ENCODE measurements around the gene WDR93. TPM values are rescaled to one million over a fixed set of nuclear protein-coding genes. Genes with fewer than 3 reads are reported as not detected.

WDR93 gene
- total and polyA plus RNA-seq, 8 donors: 0.20 to 2.1 (median 1.4) TPM

DNA sequence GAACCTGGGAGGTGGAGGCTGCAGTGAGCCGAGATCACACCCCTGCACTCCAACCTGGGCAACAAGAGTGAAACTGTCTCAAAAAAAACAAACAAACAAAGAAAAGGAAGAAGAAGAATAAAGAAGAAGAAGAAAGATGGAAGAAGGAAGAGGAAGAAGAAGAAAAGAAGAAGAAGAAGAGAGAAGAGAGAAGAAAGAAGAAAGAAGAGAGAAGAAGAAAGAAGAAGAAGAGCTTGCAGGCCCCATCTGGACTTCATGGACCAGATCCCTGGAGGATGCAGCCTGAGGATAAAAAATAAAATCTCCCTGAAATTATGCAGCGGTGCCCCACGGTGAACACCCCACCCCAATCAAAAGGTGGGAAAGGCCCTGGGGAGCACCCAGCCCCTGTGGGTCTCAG is 69.2 kb downstream of the WDR93 start:
- Histone ChIP-seq H3K9me3 (no peaks in the 10 kb centered on the region), H3K27me3 (no peaks in the 10 kb centered on the region), H3K27ac (no peak overlapping the region), H3K4me1 (peaks cover 5 to 19% of the 10 kb centered on the region in 2 donors), H3K4me3 (no peak overlapping the region), H3K36me3 (no peaks in the 10 kb centered on the region)
- TF ChIP-seq, protein P1, sequence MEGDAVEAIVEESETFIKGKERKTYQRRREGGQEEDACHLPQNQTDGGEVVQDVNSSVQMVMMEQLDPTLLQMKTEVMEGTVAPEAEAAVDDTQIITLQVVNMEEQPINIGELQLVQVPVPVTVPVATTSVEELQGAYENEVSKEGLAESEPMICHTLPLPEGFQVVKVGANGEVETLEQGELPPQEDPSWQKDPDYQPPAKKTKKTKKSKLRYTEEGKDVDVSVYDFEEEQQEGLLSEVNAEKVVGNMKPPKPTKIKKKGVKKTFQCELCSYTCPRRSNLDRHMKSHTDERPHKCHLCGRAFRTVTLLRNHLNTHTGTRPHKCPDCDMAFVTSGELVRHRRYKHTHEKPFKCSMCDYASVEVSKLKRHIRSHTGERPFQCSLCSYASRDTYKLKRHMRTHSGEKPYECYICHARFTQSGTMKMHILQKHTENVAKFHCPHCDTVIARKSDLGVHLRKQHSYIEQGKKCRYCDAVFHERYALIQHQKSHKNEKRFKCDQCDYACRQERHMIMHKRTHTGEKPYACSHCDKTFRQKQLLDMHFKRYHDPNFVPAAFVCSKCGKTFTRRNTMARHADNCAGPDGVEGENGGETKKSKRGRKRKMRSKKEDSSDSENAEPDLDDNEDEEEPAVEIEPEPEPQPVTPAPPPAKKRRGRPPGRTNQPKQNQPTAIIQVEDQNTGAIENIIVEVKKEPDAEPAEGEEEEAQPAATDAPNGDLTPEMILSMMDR (IDR thresholded peaks at IDR 0.05): no peak
- ATAC-seq (no peak), DNase-seq (no peak)
- intact Hi-C loops (cut with DNase I): loop anchor here in 1 of 2 donors (5.0 kb wide), 1 partner anchor 117 kb away; no protein-coding TSS in a partner anchor

DNA sequence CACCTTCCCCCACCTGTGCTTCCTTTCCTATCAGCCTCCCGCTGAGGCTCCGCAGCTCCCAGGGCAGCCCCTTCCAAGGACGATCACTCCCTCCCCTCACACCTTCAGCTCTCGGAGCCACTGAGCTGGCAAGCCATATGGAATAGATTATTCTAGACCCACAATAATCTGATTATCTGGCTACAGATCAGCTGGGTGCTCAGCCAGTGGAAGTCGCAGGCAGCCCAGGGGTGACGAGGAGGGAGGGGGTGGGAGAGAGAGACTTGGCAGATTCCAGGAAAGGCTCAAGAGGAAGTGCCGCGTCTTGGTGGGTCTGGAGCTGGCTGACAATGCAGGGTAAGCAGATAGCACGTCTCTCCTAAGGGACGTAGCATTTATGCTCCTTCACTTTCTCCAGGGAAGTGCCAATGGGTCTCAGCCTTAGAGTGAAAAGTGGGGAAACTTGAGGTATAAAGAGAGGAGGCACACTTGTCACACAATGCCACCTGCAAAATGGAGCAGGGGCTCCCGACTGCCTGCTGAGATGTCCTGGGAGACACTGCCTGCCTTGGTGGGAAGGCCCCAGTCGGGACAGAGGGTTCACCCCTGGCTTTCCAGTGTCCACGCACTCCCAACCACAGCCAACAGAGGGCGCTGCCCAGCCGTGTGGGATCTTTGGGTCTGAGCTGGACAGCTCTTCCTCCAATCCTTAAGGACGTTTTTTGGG is 69.8 kb downstream of the WDR93 start:
- intact Hi-C loops (cut with DNase I): loop anchor here in 1 of 2 donors (5.0 kb wide), 1 partner anchor 117 kb away; no protein-coding TSS in a partner anchor

DNA sequence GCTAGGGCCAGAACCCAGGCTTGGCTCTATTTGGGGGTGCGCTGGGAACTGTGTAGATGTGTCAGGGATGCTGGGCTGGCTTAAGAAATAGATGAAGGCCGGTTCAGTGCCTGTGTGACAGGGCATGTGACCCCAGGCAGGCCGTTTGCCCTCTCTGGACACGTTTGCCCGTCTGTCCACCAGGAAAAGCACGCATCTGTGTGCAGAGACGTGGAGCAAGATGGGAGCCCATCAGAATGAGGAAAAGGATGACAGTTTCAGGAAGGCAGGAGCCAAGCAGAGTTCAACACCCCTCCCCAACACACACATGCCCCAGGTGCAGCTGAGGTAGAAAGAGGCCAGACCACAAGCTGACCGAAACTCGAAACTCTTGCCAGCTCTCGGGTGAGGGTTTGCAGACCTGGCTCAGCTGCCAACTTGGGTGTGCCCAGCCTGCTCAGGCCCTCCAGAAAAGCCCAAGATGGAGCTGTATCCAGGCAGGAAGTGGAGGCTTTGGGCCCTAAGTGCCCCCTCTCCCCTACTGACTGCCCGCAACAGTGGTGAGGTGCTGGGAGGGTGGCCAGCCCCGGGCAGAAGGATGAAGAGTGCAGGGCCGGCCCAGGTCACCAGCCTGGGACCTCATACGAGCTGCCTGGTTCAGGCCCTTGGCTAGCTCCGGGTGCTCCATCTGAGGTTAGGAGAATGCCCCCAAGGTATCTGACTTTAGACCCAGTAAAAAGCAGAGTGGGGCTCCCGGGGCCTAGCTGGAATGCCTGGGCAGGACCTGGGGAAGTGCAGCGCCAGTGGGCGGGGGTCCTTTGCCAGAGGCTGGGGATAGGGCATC is 70.6 kb downstream of the WDR93 start:
- TF ChIP-seq, protein P1 (IDR thresholded peaks at IDR 0.05): no peak
- Histone ChIP-seq H3K36me3 (no peaks in the 10 kb centered on the region), H3K27me3 (no peaks in the 10 kb centered on the region), H3K27ac (peak overlapping the region; percentile 21 to 23), H3K9me3 (no peaks in the 10 kb centered on the region), H3K4me1 (peaks cover 5 to 19% of the 10 kb centered on the region in 2 donors), H3K4me3 (no peak overlapping the region)
- ATAC-seq (peak; percentile 79), DNase-seq (peak in 1 of 4 donors; percentile 74)
- intact Hi-C loops (cut with DNase I): loop anchor here in 1 of 2 donors (5.0 kb wide), 1 partner anchor 116 kb away; no protein-coding TSS in a partner anchor

More for the DNA sequence above, 69.8 kb downstream of the WDR93 start:
- Histone ChIP-seq H3K27me3 (no peaks in the 10 kb centered on the region), H3K4me1 (peaks cover 5 to 19% of the 10 kb centered on the region in 2 donors), H3K4me3 (no peak overlapping the region), H3K27ac (no peak overlapping the region), H3K36me3 (no peaks in the 10 kb centered on the region), H3K9me3 (no peaks in the 10 kb centered on the region)
- peak in 3 of 4 donors; percentile 71 to 97 (median 80) for DNase-seq
- ATAC-seq: peak; percentile 96
- TF ChIP-seq, protein P1 (IDR thresholded peaks at IDR 0.05): peak; percentile 94 to 95

DNA sequence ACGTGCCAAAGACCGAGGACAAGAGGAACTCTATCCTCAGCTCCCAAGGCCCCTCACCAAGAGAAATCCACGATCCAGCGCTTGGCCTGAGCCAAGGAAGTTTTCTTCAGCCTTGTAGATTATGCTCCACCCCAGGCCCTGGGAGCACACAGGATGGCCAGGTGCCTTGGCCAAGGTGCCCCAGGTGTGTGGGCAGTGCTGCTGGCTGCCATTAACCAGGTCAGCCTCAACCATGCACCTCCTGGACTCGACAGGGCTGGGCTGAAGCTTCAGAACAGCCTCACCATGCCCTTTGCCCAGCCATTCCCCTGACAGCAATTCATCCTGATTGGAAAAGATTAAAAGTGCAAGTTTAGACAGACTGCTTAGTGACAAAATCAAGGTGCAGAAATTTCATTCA is 71.3 kb downstream of the WDR93 start:
- Histone ChIP-seq H3K27me3 (no peaks in the 10 kb centered on the region), H3K4me1 (peaks cover 5 to 19% of the 10 kb centered on the region in 2 donors), H3K9me3 (no peaks in the 10 kb centered on the region), H3K4me3 (no peak overlapping the region), H3K27ac (no peak overlapping the region), H3K36me3 (no peaks in the 10 kb centered on the region)
- TF ChIP-seq, protein P1 (IDR thresholded peaks at IDR 0.05): no peak
- no peak for DNase-seq
- no peak for ATAC-seq
- intact Hi-C loops (cut with DNase I): loop anchor here in 1 of 2 donors (5.0 kb wide), 1 partner anchor 115 kb away; no protein-coding TSS in a partner anchor

DNA sequence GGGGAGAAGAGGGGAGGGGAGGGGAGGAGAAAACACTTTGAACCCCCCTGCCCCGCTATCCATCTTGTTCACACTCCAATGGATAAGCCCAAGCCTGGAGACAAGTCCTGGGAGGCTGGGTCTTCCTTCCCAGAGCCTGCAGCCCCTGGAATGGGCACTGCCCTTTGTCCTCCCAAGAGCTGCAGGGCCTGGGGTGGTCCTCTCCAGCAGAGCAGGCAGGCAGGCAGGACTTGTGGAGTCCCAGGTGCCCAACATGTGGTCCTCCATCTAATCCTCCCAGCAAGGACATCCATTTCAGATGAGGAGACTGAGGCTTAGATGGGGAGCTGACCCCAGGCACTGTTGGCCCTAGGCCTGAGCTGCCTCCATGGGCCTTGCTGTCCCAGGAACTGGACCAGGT is 75.1 kb downstream of the WDR93 start:
- H3K9me3 ChIP-seq: no peaks in the 10 kb centered on the region
- TF ChIP-seq, protein P1 (IDR thresholded peaks at IDR 0.05): no peak
- no peaks in the 10 kb centered on the region for H3K27me3 ChIP-seq
- H3K27ac ChIP-seq: no peak overlapping the region
- intact Hi-C loops (cut with DNase I): no loop called here
- H3K36me3 ChIP-seq: no peaks in the 10 kb centered on the region
- DNase-seq (no peak), ATAC-seq (no peak)
- peaks cover 3 to 15% of the 10 kb centered on the region in 2 donors for H3K4me1 ChIP-seq
- H3K4me3 ChIP-seq: no peak overlapping the region
